HG02642 (cell line): Measurements from ENCODE around the gene BCORL1.

Experiments
- ATAC-seq: cut with Tn5 transposase; IDR thresholded peaks from one replicate; pipeline ENCODE4 v1.9.1; 2021; ENCODE audit warnings: mild to moderate bottlenecking; ENCODE audit not compliant: unreplicated experiment, poor library complexity

BCORL1 gene, protein sequence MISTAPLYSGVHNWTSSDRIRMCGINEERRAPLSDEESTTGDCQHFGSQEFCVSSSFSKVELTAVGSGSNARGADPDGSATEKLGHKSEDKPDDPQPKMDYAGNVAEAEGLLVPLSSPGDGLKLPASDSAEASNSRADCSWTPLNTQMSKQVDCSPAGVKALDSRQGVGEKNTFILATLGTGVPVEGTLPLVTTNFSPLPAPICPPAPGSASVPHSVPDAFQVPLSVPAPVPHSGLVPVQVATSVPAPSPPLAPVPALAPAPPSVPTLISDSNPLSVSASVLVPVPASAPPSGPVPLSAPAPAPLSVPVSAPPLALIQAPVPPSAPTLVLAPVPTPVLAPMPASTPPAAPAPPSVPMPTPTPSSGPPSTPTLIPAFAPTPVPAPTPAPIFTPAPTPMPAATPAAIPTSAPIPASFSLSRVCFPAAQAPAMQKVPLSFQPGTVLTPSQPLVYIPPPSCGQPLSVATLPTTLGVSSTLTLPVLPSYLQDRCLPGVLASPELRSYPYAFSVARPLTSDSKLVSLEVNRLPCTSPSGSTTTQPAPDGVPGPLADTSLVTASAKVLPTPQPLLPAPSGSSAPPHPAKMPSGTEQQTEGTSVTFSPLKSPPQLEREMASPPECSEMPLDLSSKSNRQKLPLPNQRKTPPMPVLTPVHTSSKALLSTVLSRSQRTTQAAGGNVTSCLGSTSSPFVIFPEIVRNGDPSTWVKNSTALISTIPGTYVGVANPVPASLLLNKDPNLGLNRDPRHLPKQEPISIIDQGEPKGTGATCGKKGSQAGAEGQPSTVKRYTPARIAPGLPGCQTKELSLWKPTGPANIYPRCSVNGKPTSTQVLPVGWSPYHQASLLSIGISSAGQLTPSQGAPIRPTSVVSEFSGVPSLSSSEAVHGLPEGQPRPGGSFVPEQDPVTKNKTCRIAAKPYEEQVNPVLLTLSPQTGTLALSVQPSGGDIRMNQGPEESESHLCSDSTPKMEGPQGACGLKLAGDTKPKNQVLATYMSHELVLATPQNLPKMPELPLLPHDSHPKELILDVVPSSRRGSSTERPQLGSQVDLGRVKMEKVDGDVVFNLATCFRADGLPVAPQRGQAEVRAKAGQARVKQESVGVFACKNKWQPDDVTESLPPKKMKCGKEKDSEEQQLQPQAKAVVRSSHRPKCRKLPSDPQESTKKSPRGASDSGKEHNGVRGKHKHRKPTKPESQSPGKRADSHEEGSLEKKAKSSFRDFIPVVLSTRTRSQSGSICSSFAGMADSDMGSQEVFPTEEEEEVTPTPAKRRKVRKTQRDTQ (N-terminal part only)

DNA sequence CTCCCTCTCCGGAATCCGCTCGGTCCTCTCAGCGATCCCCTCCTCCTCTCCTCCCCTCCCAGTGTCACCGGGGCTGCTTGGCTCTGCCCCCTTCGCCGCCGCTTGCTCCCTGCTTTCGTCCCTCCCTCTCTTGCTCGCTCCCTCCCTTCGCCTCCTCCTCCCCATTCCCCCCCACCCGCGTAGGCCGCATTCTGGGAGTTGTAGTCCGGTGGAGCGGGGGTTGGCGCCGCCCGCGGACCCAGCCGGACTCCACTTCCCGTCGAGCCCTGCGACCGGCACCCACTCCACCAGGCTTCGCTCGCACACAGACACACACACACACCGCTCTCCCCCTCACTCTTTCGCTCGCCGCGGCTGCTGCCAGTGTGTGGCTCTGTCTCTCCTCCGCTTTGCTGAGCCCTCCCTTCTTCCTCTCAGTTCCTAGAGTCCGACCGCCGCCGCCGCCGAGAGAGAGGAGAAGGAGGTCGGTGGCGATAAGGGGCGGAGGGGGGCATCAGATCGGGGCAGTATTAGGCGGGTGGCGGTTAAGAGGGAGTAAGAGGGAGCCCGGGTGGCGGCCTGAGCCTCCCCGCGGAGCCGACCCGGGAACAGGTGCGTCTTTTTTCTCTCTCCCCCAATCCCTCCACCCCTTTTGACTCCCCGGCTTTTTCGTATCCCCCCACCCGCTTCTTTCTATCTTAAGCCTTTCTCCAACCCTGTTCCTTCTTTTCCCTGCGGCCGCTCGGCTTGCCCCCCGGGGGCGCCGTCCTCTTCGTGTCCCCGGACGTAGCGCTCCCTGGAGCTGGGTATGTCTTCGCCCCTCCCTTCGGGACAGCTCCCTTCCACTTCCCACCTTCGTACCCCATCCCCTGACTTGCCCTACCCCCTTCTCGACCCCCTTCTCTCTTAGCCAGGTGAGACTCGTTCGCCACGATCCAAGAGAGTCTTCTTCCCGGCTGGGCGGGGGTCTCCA, at the start of gene BCORL1:
Gene BCORL1 (plus strand): TSS at position 336 of the 952 bp plus-strand sequence. CDS start 22,597 bp downstream, outside the sequence.
- peak; percentile 94 for ATAC-seq

DNA sequence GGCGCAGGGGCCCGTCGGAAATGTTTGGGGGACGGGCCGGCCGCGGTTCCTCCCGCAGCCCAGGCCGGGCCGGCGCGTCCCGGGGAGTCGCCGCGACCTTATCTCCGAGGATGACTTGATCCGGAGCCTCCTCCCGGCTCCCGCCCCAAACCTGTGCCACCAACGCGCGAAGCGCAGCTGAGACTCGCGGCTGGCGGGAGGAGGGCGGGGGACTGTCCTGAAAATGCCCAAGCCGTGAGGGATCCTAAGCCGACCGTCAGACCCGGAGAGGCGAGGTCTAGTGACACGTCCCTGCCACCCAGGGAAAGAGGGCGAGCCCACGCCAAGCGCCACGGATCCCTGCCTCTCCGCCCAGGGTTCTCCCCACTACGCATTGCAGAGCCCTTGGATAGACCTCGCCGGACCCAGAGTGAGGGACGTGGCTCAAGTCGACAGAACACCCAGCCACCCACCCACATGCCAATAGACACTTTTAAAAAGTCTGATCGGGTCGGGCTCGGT, 49.6 kb upstream of the BCORL1 start:
- peak; percentile 21 for ATAC-seq

DNA sequence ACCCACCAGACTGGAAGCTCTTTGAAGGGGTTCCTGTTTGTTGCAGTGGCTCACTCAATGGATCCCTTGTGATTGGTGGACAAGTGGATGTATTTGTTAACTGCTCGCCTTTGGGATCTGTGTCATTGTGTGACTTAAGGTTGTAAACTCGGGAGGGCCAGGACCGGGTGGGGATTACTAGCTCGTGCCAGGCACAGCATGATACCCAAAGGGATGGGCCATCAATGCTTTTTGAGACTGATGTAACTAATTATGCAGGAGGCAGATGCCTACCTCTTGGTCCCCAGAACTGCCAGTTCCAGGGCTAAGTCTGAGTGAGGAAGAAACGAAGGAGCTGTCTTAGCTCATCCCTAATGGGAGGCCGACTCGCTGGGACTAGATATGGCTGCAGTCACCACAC, 48.7 kb upstream of the BCORL1 start:
- ATAC-seq, result no peak

DNA sequence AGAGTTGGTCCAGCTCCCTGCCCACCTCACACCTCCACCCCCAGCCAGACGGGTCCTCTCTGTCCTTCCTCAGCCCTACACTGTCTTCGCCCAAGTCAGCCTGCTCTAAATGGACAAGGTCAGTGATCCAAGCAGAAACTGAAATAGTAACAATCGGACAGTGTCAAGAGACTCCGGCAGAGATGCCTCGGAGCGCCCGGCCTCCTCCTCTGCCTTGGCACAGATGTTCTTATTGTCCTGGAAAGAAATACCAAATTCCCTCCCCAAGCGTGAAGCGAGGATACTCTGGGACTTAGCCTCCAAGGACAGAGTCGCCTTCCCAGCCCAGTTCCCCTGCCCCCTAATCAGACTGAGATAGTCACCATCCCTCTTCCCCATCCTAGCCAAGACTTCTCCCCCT, 48.0 kb upstream of the BCORL1 start:
- ATAC-seq, result no peak

DNA sequence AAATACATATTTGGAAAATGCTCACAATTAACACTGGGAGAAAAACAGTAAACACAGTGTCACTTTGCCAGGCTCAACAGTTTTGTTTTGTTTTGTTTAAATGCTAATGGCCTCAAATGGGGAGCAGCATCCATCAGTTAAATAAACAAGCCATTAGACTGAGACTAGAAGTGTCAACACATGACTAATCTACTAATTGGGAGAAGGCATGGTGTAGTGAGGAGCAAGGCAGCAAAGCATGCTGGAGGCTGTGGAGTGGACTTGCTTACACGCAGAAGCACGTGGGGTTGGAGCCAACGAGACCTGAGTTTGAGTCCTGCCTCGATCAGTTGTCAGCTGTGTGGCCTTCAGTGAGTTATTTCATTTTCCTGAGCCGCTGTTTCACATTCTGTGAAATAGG, 47.5 kb upstream of the BCORL1 start:
- no peak for ATAC-seq

DNA sequence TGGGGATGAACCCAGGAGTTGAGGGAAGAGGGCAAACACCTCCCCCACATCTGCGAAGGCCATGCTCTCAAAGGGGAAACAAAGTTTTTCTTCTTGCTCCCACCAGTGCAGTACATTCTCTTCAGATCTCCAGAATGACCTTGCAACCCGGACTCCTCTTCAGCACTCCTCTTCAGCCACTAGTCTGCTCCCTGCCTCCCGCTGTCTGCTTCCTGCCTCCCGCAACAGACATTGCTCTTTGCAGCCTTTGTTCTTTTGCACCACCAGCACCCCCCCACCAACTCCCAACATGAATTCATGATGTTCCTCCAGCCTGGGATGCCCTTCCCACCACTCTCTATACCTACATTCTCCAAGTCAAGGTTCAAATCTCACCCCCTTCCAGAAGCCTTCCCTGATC, 44.4 kb upstream of the BCORL1 start:
- ATAC-seq, result no peak

DNA sequence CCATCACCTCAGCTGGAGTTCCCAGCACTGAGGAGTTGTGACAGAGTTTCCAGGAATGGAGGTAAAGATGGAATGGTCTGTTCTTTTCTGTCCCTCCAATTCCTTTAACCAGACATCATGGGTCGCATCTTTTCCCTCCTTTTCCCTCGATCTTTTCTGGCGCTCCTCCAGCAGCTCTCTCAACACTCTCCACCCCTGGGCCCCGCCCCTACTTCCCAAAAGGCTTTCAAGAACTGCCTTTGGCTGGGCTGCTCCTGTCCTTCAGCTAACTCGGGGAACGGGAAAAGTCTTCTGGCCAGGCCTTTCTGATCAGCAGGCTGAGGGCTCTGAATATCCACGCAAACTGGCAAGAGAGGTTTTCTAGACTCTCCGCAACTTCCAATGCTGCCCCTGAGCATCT, 42.4 kb upstream of the BCORL1 start:
- ATAC-seq, result no peak

DNA sequence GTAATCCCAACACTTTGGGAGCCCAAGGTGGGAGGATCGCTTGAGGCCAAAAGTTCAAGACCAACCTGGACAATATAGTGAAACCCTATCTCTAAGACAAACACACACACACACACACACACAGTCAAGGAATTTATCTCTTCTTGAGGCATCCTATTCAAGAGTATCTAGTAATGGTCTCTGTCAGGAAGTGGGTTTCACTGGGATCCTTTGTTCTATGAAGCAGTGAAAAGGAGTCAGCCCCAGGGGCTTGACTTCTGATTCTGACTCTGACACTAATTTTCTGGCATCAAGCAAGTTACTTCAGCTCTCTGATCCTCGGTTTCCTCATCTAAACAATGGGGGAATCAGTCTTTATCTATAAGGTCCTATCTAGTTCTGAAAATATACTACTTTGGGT, 41.7 kb upstream of the BCORL1 start:
- ATAC-seq, result no peak

DNA sequence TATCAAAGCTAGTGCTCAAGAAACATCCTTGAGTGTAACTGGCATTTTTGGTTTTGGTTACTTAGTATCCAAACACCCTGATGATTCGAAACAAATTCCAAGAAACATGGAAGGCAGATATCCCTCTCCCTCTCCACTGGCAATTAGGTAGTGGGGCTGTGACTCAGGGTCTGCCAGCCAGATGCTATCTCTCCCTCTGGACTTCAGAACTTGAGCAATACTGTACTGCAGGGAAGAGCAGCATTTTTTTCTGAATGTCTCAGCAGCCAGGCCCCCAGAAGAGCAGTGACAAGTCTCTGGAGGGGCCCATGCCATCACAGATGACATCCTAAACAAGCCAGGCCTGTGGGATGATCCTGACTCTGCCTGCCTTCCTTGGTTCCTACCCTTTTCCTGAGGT, 37.3 kb upstream of the BCORL1 start:
- ATAC-seq, result no peak

DNA sequence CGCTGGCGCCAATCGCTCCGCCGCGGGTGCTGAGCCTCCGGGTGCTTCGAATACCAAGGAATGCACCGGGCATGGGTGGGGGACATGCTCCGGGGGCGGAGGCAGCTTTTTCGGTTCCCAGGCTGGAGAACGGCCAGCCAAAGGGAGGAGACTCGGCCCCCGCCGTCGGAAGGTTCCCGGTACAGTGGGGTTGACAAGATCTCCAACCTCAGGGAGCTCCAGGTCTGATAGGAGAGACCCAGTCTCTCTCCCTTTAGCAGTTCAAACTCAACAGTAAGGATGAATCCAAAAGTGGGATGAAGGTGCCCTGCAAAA, 29.1 kb upstream of the BCORL1 start:
- no peak for ATAC-seq

DNA sequence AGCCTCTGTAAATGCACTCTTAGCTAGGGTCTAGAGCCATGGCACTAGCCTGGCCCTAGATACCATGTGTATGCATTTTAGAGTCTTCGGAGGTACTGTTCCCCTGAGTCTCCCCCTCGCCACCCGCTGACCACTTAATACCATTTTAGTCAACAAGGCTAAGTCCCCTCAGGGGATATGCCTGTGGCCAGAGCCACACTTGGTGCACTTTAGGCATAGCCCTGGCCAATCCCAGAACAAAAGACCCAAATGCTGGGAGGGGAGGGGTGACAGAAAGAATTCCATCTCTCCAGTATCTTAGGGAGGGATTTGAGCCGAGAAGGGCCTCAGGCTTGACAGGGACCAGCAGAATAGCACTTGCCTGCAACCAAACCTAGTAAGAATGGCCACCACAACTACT, 28.6 kb upstream of the BCORL1 start:
- ATAC-seq, result no peak

DNA sequence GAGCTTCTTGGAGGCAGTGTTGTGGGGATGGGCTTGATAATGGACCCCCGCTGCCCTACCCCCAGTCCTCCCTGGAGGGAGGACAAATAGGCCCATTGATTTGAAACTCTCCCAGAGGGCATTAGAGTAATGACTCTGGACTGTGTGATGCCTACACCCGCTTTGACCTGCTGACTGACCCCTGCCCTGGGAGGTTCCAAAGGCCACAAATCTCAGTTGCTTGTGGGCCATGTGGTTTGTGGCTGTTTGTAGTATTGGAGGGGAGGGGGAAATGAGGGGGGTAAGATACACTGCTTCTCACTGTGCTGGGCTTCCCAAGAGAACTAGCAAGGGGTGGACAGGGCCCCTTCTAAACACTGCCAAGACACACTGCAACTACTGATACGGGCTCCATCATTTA, 27.6 kb upstream of the BCORL1 start:
- ATAC-seq, result no peak

DNA sequence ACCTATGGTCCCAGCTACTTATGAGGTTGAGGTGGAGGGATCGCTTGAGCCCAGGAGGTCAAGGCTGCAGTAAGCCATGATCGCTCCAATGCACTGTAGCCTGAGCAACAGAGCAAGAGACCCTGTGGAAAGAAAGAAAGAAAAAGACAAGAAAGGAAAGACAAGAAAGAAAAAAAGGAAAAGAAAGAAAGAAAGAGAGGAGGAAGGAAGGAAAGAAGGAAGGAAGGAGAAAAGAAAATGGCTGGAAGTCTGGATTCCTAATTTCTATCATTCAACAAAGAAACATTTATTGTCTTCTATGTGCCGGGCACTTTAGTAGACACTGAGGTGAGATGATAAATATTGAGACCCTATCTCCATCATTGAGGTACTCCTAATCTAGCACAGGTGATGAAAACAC, 26.8 kb upstream of the BCORL1 start:
- ATAC-seq, result no peak

DNA sequence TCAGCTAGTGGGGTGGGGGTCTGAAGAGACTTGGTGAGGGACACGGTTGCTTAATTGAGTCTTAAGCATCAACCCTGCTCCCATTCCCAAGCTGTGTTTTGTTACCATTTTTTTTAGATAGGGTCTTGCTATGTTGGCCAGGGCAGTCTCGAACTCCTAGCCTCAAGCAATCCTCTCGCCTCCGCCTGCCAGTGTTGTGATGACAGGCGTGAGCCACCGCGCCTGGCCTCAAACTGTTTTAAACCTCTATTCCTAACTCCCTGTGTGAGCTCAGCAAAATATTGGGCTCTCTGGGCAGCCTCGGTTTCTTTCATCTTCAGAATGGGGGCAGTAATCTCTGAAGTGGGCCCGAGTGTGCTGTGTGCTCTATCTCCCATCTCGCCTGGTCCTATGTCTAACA, 26.3 kb upstream of the BCORL1 start:
- no peak for ATAC-seq

DNA sequence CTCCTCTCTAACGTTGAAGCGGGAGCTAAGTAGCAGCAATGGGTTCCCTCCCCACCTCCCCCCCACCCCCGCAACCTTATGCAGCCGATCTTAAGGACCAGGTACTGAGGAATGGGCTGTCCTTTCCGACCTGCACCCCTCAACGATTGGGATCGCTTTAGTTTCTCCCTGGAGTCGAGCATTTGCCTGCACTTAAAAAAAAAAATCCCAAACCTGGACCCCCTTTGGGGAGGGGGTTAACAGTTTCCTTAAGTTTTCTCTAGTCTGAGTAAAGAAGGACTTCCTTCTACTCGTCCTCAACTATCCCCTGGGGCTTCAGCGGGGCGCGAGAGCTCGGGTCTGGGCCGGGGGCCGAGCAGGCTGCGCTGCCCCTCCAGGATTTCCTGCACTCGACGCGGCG, 25.7 kb upstream of the BCORL1 start:
- ATAC-seq, result peak; percentile 1

DNA sequence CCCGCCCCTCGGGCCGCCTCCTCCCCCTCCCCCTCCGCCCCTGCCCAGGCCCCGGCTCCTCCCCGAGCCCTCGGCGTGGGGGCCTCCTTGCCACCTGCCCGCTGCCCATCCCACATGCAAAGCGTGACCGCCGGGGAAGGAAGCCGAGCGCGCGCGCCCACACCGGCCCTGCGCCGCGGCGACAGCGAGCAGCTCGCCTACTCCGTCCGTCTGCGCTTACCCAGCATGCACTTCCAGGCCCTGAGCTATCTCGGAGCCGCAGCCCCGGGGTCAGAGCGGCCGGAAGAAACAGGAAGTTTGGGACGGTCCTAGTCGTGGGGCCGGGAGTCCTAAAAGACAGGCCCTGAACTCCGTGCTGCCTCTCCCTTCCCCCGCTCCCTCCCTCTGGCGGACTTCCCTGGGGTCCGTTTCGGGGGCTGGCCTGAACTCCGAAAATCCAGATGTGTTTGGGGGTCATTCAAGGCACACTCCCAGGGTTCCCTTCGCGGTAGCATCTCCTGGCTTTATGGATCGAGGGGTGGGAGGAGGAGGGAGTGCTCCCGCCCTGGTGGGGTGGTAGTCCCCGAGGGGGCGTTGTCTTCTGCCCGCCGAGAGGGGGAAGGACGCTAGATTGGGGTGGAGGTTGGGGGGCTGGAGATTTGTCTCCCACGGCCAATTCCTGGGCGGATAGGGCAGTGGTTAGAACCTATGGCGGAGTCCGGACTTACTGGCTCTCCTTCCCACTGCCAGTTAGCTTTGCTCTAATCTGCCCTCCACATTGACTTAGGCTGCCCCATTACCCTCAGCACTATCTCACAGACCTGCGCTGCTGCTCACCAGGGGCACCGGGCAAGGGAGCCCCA, 25.0 kb upstream of the BCORL1 start:
- peak; percentile 71 for ATAC-seq

DNA sequence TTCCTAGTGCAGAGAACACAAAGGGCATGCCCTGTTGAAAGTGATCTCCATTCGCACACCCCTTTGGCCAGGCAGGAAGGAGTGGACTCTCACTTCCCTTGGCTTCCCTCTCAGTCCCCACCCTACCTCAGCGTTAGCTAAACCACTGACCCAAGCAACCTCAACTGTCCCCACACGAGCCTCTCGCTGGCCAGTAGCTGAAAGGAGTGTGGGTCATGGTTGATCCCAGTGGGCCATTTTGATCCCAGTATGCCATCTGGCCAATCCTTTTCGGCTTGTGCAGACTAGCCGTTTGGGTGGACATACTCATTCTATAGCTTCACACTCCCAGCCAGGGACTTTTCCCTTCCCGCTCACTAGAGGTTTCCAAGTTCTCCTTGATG, 24.4 kb upstream of the BCORL1 start:
- ATAC-seq, result no peak

DNA sequence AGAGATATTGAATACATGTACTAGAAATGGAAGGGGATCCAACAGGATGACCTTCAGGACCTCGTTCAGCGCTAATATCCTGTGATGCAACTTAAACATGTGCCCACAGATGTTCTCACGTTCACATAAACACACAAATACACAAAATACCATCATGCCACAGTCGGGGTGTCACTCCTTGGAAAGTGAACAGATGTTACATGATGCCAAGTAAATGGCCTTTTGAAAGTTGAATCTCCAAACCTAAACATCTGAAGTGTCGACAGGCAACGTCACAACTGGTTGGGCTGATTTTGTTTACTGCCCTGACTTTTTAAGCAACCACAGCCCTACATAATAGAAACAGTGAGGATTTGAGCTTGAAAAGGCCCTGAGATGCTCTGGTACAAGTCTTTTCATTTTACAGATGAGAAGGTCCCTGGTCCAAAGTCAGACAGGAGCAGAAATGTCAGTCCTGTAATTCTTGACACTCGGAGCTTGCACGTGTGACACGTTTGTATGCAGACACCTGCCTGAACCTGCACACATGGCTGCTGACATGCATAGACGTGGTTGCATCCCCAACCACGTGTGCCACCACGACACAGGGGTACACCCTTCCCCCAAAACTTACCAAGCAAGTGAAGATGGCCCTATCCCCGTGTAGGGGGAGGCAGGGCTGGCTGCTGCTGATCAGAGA, 23.5 kb upstream of the BCORL1 start:
- no peak for ATAC-seq
